ENCODE results near the gene FLOT2. TPM values are rescaled to one million over a fixed set of nuclear protein-coding genes. Genes with fewer than 3 reads are reported as not detected.

The FLOT2 gene
- total and polyA plus RNA-seq, 2 of the 8 experiments (the other 6 are each of a cell fraction or from before 2014, with no cell fraction given) = 116 to 189 TPM

MicroRNA genes within 50 kb of the gene (microRNA counts, 767-probe panel; counts per million panel counts)
- microRNA hsa-miR-144-3p (879 counts per million, percentile 95 among the panel's probes with 10 or more counts), microRNA hsa-miR-451a (879 counts per million, percentile 95 among the panel's probes with 10 or more counts)

Small RNAs within 50 kb of the gene (microRNA-seq; reads per million reads assigned to microRNA genes)
- 0 reads per million in 2 experiments for gene MIR451B (ENCODE audit: borderline microRNAs expressed in 2 of 2, borderline number of aligned reads in 2 of 2, borderline replicate concordance in 1 of 2)

Small RNAs within 50 kb of the gene (small RNA-seq; reads per million reads assigned to genes)
- gene RF00019 (ENCODE audit: insufficient read depth) = not detected

Other genes starting within 250 kb of the FLOT2 start
- 43.6 and 44.8 TPM in 2 replicates for gene SDF2, start 235.8 kb downstream of the FLOT2 start, total RNA-seq (2021; fragmentation: NEBNext Ultra II Directional; extraction: Animal tissue kit (Norgen Biotek cat#: 25700))
- gene SDF2, start 235.8 kb downstream of the FLOT2 start, polyA plus RNA-seq (2011; rRNA removed) = 48.0 and 65.4 TPM in 2 replicates
- gene SUPT6H, start 235.5 kb downstream of the FLOT2 start, total RNA-seq (2021; fragmentation: NEBNext Ultra II Directional; extraction: Animal tissue kit (Norgen Biotek cat#: 25700)) = 59.9 and 62.4 TPM in 2 replicates
- gene SUPT6H, start 235.5 kb downstream of the FLOT2 start, polyA plus RNA-seq (2011; rRNA removed) = 32.0 and 35.7 TPM in 2 replicates
- 17.8 and 21.2 TPM in 2 replicates for gene PROCA1, start 185.8 kb downstream of the FLOT2 start, total RNA-seq (2021; fragmentation: NEBNext Ultra II Directional; extraction: Animal tissue kit (Norgen Biotek cat#: 25700))
- 26.3 and 42.3 TPM in 2 replicates for gene PROCA1, start 185.8 kb downstream of the FLOT2 start, polyA plus RNA-seq (2011; rRNA removed)
- gene RAB34, start 179.9 kb downstream of the FLOT2 start, total RNA-seq (2021; fragmentation: NEBNext Ultra II Directional; extraction: Animal tissue kit (Norgen Biotek cat#: 25700)) = 236 and 237 TPM in 2 replicates
- 305 and 317 TPM in 2 replicates for gene RAB34, start 179.9 kb downstream of the FLOT2 start, polyA plus RNA-seq (2011; rRNA removed)
- gene RPL23A, start 177.7 kb downstream of the FLOT2 start, total RNA-seq (2021; fragmentation: NEBNext Ultra II Directional; extraction: Animal tissue kit (Norgen Biotek cat#: 25700)) = 2,145 and 2,163 TPM in 2 replicates
- gene RPL23A, start 177.7 kb downstream of the FLOT2 start, polyA plus RNA-seq (2011; rRNA removed) = 884 and 1,227 TPM in 2 replicates
- 40.7 and 45.3 TPM in 2 replicates for gene TLCD1, start 171.5 kb downstream of the FLOT2 start, total RNA-seq (2021; fragmentation: NEBNext Ultra II Directional; extraction: Animal tissue kit (Norgen Biotek cat#: 25700))
- gene TLCD1, start 171.5 kb downstream of the FLOT2 start, polyA plus RNA-seq (2011; rRNA removed) = 101 and 128 TPM in 2 replicates
- 14.9 and 16.8 TPM in 2 replicates for gene NEK8, start 168.9 kb downstream of the FLOT2 start, total RNA-seq (2021; fragmentation: NEBNext Ultra II Directional; extraction: Animal tissue kit (Norgen Biotek cat#: 25700))
- gene NEK8, start 168.9 kb downstream of the FLOT2 start, polyA plus RNA-seq (2011; rRNA removed) = 23.3 and 23.4 TPM in 2 replicates
- 167 TPM in 2 replicates for gene TRAF4, start 153.7 kb downstream of the FLOT2 start, total RNA-seq (2021; fragmentation: NEBNext Ultra II Directional; extraction: Animal tissue kit (Norgen Biotek cat#: 25700))
- gene TRAF4, start 153.7 kb downstream of the FLOT2 start, polyA plus RNA-seq (2011; rRNA removed) = 170 and 282 TPM in 2 replicates
- gene FAM222B, start 54.9 kb downstream of the FLOT2 start, total RNA-seq (2021; fragmentation: NEBNext Ultra II Directional; extraction: Animal tissue kit (Norgen Biotek cat#: 25700)) = 81.7 and 86.6 TPM in 2 replicates
- gene FAM222B, start 54.9 kb downstream of the FLOT2 start, polyA plus RNA-seq (2011; rRNA removed) = 42.1 and 63.9 TPM in 2 replicates
- 67.8 and 77.1 TPM in 2 replicates for gene ERAL1, start 42.7 kb downstream of the FLOT2 start, total RNA-seq (2021; fragmentation: NEBNext Ultra II Directional; extraction: Animal tissue kit (Norgen Biotek cat#: 25700))
- gene ERAL1, start 42.7 kb downstream of the FLOT2 start, polyA plus RNA-seq (2011; rRNA removed) = 122 and 143 TPM in 2 replicates
- 22.1 and 23.7 TPM in 2 replicates for gene DHRS13, start 5.3 kb upstream of the FLOT2 start, total RNA-seq (2021; fragmentation: NEBNext Ultra II Directional; extraction: Animal tissue kit (Norgen Biotek cat#: 25700))
- 30.0 and 33.9 TPM in 2 replicates for gene DHRS13, start 5.3 kb upstream of the FLOT2 start, polyA plus RNA-seq (2011; rRNA removed)
- gene PHF12, start 53.8 kb upstream of the FLOT2 start, total RNA-seq (2021; fragmentation: NEBNext Ultra II Directional; extraction: Animal tissue kit (Norgen Biotek cat#: 25700)) = 57.7 and 65.7 TPM in 2 replicates
- gene PHF12, start 53.8 kb upstream of the FLOT2 start, polyA plus RNA-seq (2011; rRNA removed) = 38.8 and 74.8 TPM in 2 replicates
- 6.9 and 7.8 TPM in 2 replicates for gene SEZ6, start 108.3 kb upstream of the FLOT2 start, total RNA-seq (2021; fragmentation: NEBNext Ultra II Directional; extraction: Animal tissue kit (Norgen Biotek cat#: 25700))
- gene SEZ6, start 108.3 kb upstream of the FLOT2 start, polyA plus RNA-seq (2011; rRNA removed) = 8.5 and 16.1 TPM in 2 replicates
- gene PIPOX, start 145.4 kb upstream of the FLOT2 start, total RNA-seq (2021; fragmentation: NEBNext Ultra II Directional; extraction: Animal tissue kit (Norgen Biotek cat#: 25700)) = 55.5 and 57.2 TPM in 2 replicates
- 75.0 and 99.6 TPM in 2 replicates for gene PIPOX, start 145.4 kb upstream of the FLOT2 start, polyA plus RNA-seq (2011; rRNA removed)

Data from H1 (cell line).